Caco-2 (cell line): ENCODE results near the gene TMPRSS4. TPM values are rescaled to one million over a fixed set of nuclear protein-coding genes. Genes with fewer than 3 reads are reported as not detected.

Experiments
- BruUV-seq: library from RNA; stranded (reverse); fragments of 400-500 nt; replicated peaks from 2 replicates; lab custom pipeline; 2021; lab: Mats Ljungman, UMichigan
- CTCF ChIA-PET: fragments of 300-600 bp; sonication (Branson Sonifier 250); formaldehyde crosslinking; loops from one replicate; lab custom pipeline; 2022; ENCODE audit warnings: antibody characterized with exemption; lab: Charles Lee
- POLR2A ChIA-PET: fragments of 300-600 bp; sonication (Branson Sonifier 250); formaldehyde crosslinking; loops from one replicate; lab custom pipeline; 2022; ENCODE audit warnings: antibody characterized with exemption; lab: Charles Lee
- DNase-seq, 2 experiments: peaks; one replicate each; pipeline versions ENCODE4 v3.0.0 to v3.0.0-alpha.2; 2020 to 2022
- H3K27me3 ChIP-seq: replicated peaks from 2 replicates; pipeline ENCODE4 v1.6.0; 2011; ENCODE audit warnings: low read length; ENCODE audit not compliant: control insufficient read depth, insufficient read depth
- H3K36me3 ChIP-seq: 2 replicates; pipeline ENCODE4 v1.5.1; 2011; ENCODE audit warnings: low read length; ENCODE audit not compliant: control insufficient read depth, insufficient read depth
- H3K4me1 ChIP-seq: fragments of 250-450 bp; sonication (Bioruptor Pico); 2 replicates; pipeline ENCODE4 v1.5.1; 2020; ENCODE audit warnings: mild to moderate bottlenecking
- H3K4me3 ChIP-seq: 2 replicates; pipeline ENCODE4 v1.5.1; 2011; ENCODE audit warnings: low read depth, mild to moderate bottlenecking, control low read depth, low read length
- H3K9me3 ChIP-seq: fragments of 250-450 bp; sonication (Bioruptor Pico); 2 replicates; pipeline ENCODE4 v1.5.1; 2020; ENCODE audit warnings: mild to moderate bottlenecking, moderate library complexity
- H3K27ac Mint-ChIP-seq: one replicate; pipeline ENCODE4 v1.8.0; 2022; ENCODE audit warnings: mixed read lengths; ENCODE audit not compliant: unreplicated experiment
- H3K27me3 Mint-ChIP-seq: one replicate; pipeline ENCODE4 v1.8.0; 2022; ENCODE audit warnings: mixed read lengths; ENCODE audit not compliant: insufficient read depth, unreplicated experiment
- H3K36me3 Mint-ChIP-seq: one replicate; pipeline ENCODE4 v1.8.0; 2022; ENCODE audit warnings: mild to moderate bottlenecking, mixed read lengths; ENCODE audit not compliant: insufficient read depth, unreplicated experiment
- H3K4me1 Mint-ChIP-seq: one replicate; pipeline ENCODE4 v1.8.0; 2022; ENCODE audit warnings: low read depth, mixed read lengths; ENCODE audit not compliant: unreplicated experiment
- H3K4me3 Mint-ChIP-seq: one replicate; pipeline ENCODE4 v1.8.0; 2022; ENCODE audit warnings: mild to moderate bottlenecking, moderate library complexity, mixed read lengths; ENCODE audit not compliant: unreplicated experiment
- H3K9me3 Mint-ChIP-seq: one replicate; pipeline ENCODE4 v1.8.0; 2022; ENCODE audit warnings: mixed read lengths; ENCODE audit not compliant: unreplicated experiment
- CTCF ChIP-seq, 2 experiments: fragments of 200-600 bp in 1 of 2; IDR thresholded peaks; 1 replicate in 1 of 2; 2 replicates in 1 of 2; pipeline versions ENCODE4 v1.5.1 to v1.8.0; 2011 to 2022; ENCODE audit warnings: antibody characterized with exemption in 1 of 2, control low read depth in 1 of 2, inconsistent platforms in 1 of 2, low read depth in 1 of 2, low read length in 1 of 2, mild to moderate bottlenecking in 1 of 2, moderate library complexity in 1 of 2; ENCODE audit not compliant: insufficient read depth in 1 of 2, severe bottlenecking in 1 of 2, unreplicated experiment in 1 of 2
- intact Hi-C: fragments of 100-400 bp; cut with micrococcal nuclease; formaldehyde crosslinking; loops from one replicate; pipeline ENCODE4 v1.10.0; 2022; ENCODE audit not compliant: unreplicated experiment
- total RNA-seq: library from RNA; stranded (reverse); gene quantifications from 2 replicates; pipeline ENCODE4 v1.2.3, GENCODE V29; 2022

The TMPRSS4 gene
- total RNA-seq, 1 experiment from 2014 or later, result 86.4 TPM

- no peaks in the 10 kb centered on the region for H3K9me3 ChIP-seq
- Mint-ChIP-seq H3K27me3 (no peaks in the 10 kb centered on the region), H3K4me3 (no peak overlapping the region), H3K27ac (no peak overlapping the region), H3K9me3 (no peaks in the 10 kb centered on the region), H3K36me3 (no peaks in the 10 kb centered on the region), H3K4me1 (peaks cover 3% of the 10 kb centered on the region)
- TF ChIP-seq CTCF (IDR thresholded peaks at IDR 0.05; ENCODE audit: insufficient read depth in 1 of 2, low read depth in 1 of 2, low read length in 1 of 2, severe bottlenecking in 1 of 2, unreplicated experiment in 1 of 2), result no peak
- H3K4me1 ChIP-seq, result no peaks in the 10 kb centered on the region
- POLR2A ChIA-PET, result no interaction called here
- intact Hi-C loops, result no loop called here
- no peak overlapping the region for H3K4me3 ChIP-seq
- no peaks in the 10 kb centered on the region for H3K27me3 ChIP-seq
- CTCF ChIA-PET, result no interaction called here
- no peaks in the 10 kb centered on the region for H3K36me3 ChIP-seq
- no TSS peak for BruUV-seq
- no peak for DNase-seq
Observed at GRCh38 chr11:118068945-118069612, 7.8 kb upstream of the TMPRSS4 start.

- no peak overlapping the region for H3K4me3 Mint-ChIP-seq
- no peaks in the 10 kb centered on the region for H3K27me3 Mint-ChIP-seq
- Histone ChIP-seq H3K4me3 (no peak overlapping the region), H3K4me1 (peaks cover 13% of the 10 kb centered on the region), H3K36me3 (no peaks in the 10 kb centered on the region), H3K27me3 (no peaks in the 10 kb centered on the region), H3K9me3 (no peaks in the 10 kb centered on the region)
- H3K4me1 Mint-ChIP-seq, result peaks cover 19% of the 10 kb centered on the region
- ChIA-PET POLR2A (no interaction called here), CTCF (interaction anchor here (0.8 to 1.0 kb wide), 2 partner anchors 18 to 100 kb away, joined by 3 read pairs; no protein-coding TSS in a partner anchor)
- H3K27ac Mint-ChIP-seq, result no peak overlapping the region
- TF ChIP-seq CTCF (IDR thresholded peaks at IDR 0.05; ENCODE audit: insufficient read depth in 1 of 2, low read depth in 1 of 2, low read length in 1 of 2, severe bottlenecking in 1 of 2, unreplicated experiment in 1 of 2), result no peak
- intact Hi-C loops, result no loop called here
- no TSS peak for BruUV-seq
- no peaks in the 10 kb centered on the region for H3K9me3 Mint-ChIP-seq
- no peaks in the 10 kb centered on the region for H3K36me3 Mint-ChIP-seq
- no peak for DNase-seq
Observed at GRCh38 chr11:118071416-118072030, 5.4 kb upstream of the TMPRSS4 start.

- H3K4me1 Mint-ChIP-seq, result peaks cover 38% of the 10 kb centered on the region
- Histone ChIP-seq H3K27me3 (no peaks in the 10 kb centered on the region), H3K4me1 (peaks cover 30% of the 10 kb centered on the region), H3K9me3 (no peaks in the 10 kb centered on the region), H3K4me3 (no peak overlapping the region), H3K36me3 (no peaks in the 10 kb centered on the region)
- H3K27ac Mint-ChIP-seq, result no peak overlapping the region
- no peak for DNase-seq
- TF ChIP-seq CTCF (IDR thresholded peaks at IDR 0.05; ENCODE audit: insufficient read depth in 1 of 2, low read depth in 1 of 2, low read length in 1 of 2, severe bottlenecking in 1 of 2, unreplicated experiment in 1 of 2), result no peak
- H3K36me3 Mint-ChIP-seq, result no peaks in the 10 kb centered on the region
- no peaks in the 10 kb centered on the region for H3K27me3 Mint-ChIP-seq
- ChIA-PET POLR2A (no interaction called here), CTCF (no interaction called here)
- no peaks in the 10 kb centered on the region for H3K9me3 Mint-ChIP-seq
- no TSS peak for BruUV-seq
- intact Hi-C loops, result no loop called here
- H3K4me3 Mint-ChIP-seq, result no peak overlapping the region
Observed at GRCh38 chr11:118073554-118073953, 3.3 kb upstream of the TMPRSS4 start.
